GM19240 (cell line): Measurements from ENCODE around the gene BRK1.
A peak's percentile ranks its signal among the peaks of the same experiment; 100 is the strongest.
"Not testable (repeated sequence)": the region's sequence is repeated elsewhere in the genome, so short reads cannot be mapped to it uniquely, and the experiment has no call there.

ENCODE experiments used
- DNase-seq: peaks from one replicate; pipeline ENCODE4 v3.0.0; 2011; ENCODE audit warnings: low spot score; ENCODE audit not compliant: insufficient read length

The BRK1 gene

GRCh38 chr3:10142707-10143560 lies 27.5 kb downstream of the BRK1 start:
- no peak for DNase-seq

DNA sequence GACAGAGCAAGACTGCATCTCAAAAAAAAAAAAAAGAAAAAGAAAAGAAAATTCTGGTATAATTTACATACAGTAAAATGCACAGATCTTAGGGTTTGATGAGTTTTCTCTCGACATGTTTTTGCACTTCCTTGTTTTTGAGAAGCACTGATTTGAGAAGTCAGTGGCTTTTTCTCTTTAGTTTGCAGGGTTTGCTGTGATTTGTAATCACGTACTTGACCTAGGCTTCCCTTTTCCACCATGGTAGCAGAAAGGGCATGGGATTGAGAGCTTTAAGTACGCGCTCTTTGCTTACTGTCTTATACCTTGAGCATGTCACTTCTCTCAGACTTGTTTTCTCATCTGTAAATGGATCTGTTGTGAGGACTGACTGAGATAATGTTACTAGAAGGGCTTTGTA lies 30.2 kb downstream of the BRK1 start:
- no peak for DNase-seq

- DNase-seq = no peak
Measured at GRCh38 chr3:10149226-10149625, 33.8 kb downstream of the BRK1 start.

DNA sequence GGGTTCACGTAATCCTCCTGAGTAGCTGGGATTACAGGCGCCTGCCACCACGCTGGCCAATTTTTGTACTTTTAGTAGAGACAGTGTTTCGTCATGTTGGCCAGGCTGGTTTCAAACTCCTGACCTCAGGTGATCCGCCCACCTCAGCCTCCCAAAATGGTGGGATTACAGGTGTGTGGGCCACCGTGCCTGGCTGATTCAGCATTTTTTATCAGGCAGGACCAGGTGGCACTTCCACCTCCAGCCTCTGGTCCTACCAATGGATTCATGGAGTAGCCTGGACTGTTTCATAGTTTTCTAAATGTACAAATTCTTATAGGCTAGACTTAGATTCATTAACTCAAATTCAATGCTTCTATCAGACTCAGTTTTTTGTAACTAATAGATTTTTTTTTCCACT lies 35.5 kb downstream of the BRK1 start:
- no peak for DNase-seq

DNA sequence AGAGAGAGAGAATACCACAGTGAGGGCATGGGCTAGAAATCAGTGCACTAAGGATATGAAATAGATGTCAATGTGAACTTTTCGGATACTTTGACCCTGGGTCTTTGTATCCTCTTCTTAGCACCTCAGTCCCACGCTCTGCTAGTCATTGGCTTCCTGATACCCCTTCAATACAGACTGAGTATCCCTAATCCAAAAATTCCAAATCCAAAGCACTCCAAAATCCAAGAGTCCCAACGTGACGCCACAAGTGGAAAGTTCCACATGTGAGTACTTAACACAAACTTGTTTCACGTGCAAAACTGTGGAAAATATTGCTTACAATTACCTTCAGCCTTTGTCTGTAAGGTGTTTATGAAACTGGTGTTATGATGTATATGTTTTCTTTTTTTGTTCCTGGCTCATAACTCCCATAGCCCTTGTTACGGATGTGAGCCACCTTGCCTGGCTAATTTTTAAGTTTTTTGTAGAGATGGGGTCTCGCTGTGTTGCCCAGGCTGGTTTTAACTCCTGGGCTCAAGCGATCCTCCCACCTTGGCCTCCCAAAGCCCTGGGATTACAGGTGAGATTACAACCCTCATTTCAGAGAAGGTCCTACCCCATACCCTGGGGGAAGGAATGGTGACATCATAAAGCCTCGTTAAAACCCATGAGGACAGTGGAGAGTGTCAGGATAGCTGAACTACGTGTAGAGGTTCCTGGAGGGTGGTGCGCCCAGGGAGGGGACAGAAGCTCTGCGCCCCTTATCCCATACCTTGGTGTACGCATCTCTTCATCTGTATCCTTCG lies 39.1 kb downstream of the BRK1 start:
- no peak for DNase-seq

GRCh38 chr3:10155123-10155472 lies 39.6 kb downstream of the BRK1 start:
- DNase-seq = no peak

- DNase-seq = no peak
Measured at GRCh38 chr3:10155658-10156057, 40.2 kb downstream of the BRK1 start.

DNA sequence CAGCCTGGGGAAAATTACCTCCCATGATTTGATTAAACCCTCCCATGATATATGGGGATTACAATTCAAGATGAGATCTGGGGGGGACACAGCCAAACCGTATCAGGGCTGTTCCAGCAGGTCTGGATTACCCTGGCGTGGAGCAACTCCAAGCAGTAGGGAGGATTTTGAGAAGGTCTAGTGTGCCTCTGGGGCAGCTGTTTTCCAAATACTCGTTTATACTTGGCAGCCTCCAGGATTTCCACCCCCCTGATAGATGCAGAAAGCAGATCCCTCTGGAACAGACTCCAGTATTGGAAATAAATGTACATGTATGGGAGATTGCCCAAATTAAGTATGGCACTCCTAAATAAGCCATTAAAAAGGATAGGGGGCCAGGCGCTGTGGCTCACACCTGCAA lies 41.6 kb downstream of the BRK1 start:
- DNase-seq = no peak

GRCh38 chr3:10158555-10158954 lies 43.1 kb downstream of the BRK1 start:
- not testable (repeated sequence) for DNase-seq

DNA sequence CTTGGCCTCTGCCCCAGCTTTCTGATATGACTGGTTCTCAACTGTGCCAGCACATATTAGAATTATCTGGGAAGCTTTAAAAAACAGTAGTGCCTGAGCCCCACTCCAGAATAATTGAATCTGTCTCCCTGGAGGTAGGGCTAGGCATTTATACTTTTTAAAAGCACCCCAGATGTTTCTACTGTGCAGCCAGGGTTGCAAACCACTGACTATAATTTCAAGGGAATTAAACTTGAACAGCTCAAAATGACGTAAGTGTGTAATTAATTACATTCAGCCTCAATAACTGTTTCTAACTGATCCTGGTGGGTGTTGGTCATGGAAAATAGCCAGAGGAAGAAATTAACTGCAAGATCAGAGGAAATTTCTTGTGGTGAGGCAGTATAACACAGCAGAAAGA lies 44.9 kb downstream of the BRK1 start:
- no peak for DNase-seq

GRCh38 chr3:10160925-10161324 lies 45.5 kb downstream of the BRK1 start:
- no peak for DNase-seq

- DNase-seq = no peak
Measured at GRCh38 chr3:10162185-10162584, 46.7 kb downstream of the BRK1 start.

DNA sequence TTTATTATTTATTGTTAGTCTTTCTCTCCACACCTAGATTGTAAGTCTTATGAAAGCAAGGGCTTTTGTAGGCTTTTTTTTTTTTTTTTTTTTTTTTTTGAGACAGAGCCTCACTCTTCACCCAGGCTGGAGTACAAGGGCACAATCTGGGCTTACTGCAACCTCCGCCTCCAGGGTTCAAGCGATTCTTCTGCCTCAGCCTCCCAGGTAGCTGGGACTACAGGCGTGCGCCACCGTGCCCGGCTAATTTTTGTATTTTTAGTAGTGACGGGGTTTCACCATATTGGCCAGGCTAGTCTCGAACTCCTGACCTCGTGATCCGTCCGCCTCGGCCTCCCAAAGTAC lies 48.7 kb downstream of the BRK1 start:
- DNase-seq = not testable (repeated sequence)

DNA sequence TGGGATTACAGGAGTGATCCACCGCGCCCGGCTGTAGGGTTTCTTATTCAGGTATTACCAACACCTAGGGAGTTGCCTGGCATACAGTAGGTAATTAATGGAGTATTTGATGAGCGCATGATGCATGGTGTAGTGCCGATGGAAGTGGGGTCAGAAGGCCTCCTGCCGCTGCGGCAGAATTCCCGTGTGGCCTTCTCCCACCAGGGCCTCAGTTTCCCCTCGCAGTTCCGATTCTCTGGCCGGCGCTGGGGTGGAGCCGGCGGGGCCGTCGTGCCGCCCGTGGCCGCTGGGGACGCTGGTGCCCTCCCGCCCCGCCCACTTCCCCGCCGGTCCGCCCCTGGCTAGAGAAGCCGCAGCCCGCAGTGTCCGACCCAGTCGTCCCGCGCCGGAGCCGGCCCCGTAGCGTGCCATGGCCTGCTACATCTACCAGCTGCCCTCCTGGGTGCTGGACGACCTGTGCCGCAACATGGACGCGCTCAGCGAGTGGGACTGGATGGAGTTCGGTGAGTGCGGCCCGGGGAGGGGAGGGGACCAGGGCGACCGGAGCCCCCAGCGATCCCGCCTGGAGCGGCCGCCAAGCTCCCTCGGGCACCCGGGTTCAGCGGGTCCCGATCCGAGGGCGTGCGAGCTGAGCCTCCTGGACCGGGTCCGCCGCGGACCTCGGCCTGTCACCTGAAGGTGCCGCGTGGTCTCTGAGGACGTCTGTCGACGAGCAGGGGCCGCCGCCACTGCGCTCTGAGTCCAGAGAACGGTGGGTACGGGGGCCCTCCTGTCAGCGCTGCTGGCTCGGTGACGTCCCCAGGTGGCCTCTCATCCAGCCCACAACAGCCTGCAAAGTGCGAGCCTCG lies 49.3 kb downstream of the BRK1 start, which contains the start of gene IRAK2:
IRAK2 (plus strand) TSS at position 374 of the 848 bp plus-strand sequence; CDS start at position 410, 36 bp downstream.
- DNase-seq = peak; percentile 55

- no peak for DNase-seq
Measured at GRCh38 chr3:10166213-10166604, 50.7 kb downstream of the BRK1 start.

DNA sequence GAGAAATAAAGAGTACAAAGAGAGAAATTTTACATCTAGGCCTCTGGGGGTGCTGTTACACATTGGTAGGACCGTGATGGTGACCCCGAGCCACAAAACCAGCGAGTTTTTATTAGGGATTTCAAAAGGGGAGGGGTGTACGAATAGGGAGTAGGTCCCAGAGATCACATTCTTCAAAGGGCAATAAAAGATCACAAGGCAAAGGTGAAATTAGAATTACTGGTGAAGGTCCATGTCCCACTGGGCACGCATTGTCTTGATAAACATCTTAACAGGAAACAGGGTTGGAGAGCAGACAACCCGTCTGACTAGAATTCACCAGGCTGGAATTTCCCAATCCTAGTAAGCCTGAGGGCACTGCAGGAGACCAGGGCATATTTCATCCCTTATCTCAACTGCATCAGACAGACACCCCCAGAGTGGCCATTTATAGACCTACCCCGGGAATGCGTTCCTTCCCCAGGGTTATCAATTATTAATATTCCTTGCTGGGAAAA lies 53.6 kb downstream of the BRK1 start:
- DNase-seq = no peak

DNA sequence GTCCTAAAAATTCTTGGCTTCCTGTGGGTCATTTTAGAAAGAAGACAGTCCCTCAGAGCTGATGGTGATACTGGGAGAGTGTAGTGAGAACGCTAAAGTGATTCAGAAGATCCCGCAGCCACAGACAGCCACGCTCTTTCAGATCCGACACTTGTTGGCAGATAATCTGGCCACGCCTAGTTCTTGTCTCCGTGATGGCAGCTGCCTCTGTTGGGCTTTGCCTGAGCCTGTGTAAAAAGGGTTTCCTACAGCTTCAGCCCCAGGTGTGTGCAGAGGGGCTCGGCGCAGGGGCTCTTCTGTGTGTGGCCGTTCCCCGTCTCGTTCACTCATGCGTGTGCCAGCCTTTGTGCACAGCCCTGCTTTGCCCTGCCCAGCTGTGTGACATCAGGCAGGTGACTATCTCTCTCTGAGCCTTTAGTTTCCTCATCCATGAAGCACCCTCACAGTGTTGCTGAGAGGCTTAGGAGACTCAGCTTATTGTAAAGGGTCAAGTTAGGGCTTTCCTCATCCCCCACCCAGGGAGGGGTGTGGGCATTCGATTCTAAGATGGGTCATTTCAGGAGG lies 55.5 kb downstream of the BRK1 start:
- no peak for DNase-seq

DNA sequence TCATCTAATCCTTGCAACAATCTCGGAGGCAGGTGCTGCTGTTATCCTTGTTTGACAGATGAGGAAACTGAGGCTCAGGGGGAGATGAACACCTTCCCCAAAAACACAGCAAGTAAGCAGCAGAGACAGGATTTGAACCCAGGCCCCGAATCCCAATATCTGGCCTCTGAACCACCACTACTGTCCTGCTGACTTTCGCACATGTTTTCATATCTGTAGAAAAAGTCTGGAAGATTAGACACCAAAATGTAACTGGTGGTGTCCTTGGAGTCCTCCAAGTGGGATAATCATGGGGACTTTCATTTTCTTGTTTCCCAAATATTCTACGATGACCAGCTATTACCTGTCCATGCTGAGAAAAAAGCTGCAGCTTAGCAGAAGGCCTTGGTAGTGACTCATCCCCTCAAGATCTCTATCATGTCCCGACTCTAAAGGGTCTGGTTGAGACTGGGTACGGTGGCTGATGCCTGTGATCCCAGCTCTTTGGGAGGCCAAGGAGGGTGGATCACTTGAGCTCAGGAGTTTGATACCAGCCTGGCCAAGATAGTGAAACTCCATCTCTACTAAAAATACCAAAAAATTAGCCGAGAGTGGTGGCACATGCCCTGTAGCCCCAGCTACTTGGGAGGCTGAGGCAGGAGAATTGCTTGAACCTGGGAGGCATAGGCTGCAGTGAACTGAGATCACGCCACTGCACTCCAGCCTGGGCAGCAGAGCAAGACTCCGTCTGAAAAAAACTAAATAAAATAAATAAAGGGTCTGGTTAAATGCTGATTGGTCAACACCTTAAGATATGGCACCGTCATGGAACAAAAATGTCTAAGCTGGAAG lies 57.8 kb downstream of the BRK1 start:
- DNase-seq = no peak

- DNase-seq = no peak
Measured at GRCh38 chr3:10173926-10174435, 58.5 kb downstream of the BRK1 start.

- DNase-seq = not testable (repeated sequence)
Measured at GRCh38 chr3:10175334-10175733, 59.9 kb downstream of the BRK1 start.
